Esophagus muscularis mucosa (tissue), 3 donors: Measurements from ENCODE around the gene DCHS2.

Source experiments
- CTCF ChIP-seq, 3 experiments: fragments of 200-600 bp in 2 of 3; fragments of 450-650 bp in 1 of 3; sonication (generic) in 2 of 3; IDR thresholded peaks; one replicate each; pipeline ENCODE4 v1.5.1; 2017 to 2019; ENCODE audit warnings: antibody characterized with exemption in 3 of 3, mild to moderate bottlenecking in 2 of 3, moderate library complexity in 1 of 3
- POLR2A ChIP-seq: fragments of 450-650 bp; IDR thresholded peaks from one replicate; pipeline ENCODE4 v1.6.1; 2017; ENCODE audit warnings: antibody characterized with exemption, moderate library complexity, mild to moderate bottlenecking, low read depth
- POLR2AphosphoS5 ChIP-seq, 2 donors: sonication (generic); formaldehyde crosslinking; IDR thresholded peaks; one replicate each; pipeline ENCODE4 v1.6.1; 2017; ENCODE audit warnings: antibody characterized with exemption in 2 of 2

GRCh38 chr4:154507156-154507555 is 15.6 kb upstream of the DCHS2 start:
- TF ChIP-seq CTCF (IDR thresholded peaks at IDR 0.05) (no peak), POLR2A (no peak), POLR2AphosphoS5 (IDR thresholded peaks at IDR 0.05) (no peak)
